Measurements from ENCODE around the gene NABP2. TPM values are rescaled to one million over a fixed set of nuclear protein-coding genes. Genes with fewer than 3 reads are reported as not detected.

NABP2 gene
- total and polyA plus RNA-seq, 2 experiments from 2014 or later = 29.9 to 40.1 TPM

- H3K27ac ChIP-seq = no peak overlapping the region
- in situ Hi-C loops (cut with MboI) = no loop called here
- no peak for DNase-seq
These were observed 25.3 kb upstream of the NABP2 start for GRCh38 chr12:56198836-56199235.

GRCh38 chr12:56202366-56202765 is 21.8 kb upstream of the NABP2 start:
- Histone ChIP-seq H3K9me3 (ENCODE audit: low read depth) (no peaks in the 10 kb centered on the region), H4K20me1 (ENCODE audit: insufficient read depth) (no peaks in the 10 kb centered on the region), H2AFZ (no peak overlapping the region), H3K4me3 (no peak overlapping the region), H3K4me1 (ENCODE audit: insufficient read depth) (peaks cover 15% of the 10 kb centered on the region), H3K4me2 (ENCODE audit: unreplicated experiment) (no peak overlapping the region), H3K27ac (no peak overlapping the region), H3K9ac (no peak overlapping the region), H3K36me3 (ENCODE audit: low read depth) (peaks cover 31% of the 10 kb centered on the region), H3K79me2 (ENCODE audit: insufficient read depth) (0 out of 2 replicates have a peak, but pooled peaks cover 5% of the 10 kb centered on the region), H3K27me3 (replicated peaks; ENCODE audit: insufficient read depth) (no peaks in the 10 kb centered on the region), H3F3A (ENCODE audit: insufficient read depth) (peaks cover 43% of the 10 kb centered on the region), H3K9me2 (ENCODE audit: insufficient read depth) (no peaks in the 10 kb centered on the region)
- DNase-seq = no peak
- in situ Hi-C loops (cut with MboI) = no loop called here
- 57 to 62% methylated on average over 1 of the region's 1 CpG for WGBS, 2 experiments (ENCODE audit: low coverage in 1 of 2, low lambda C conversion rate in 2 of 2, missing lambda C conversion rate in 2 of 2)
- no peak for TF ChIP-seq EZH2phosphoT487 (IDR thresholded peaks at IDR 0.05; ENCODE audit: insufficient read depth, low read depth)
- TF ChIP-seq EZH2 (IDR thresholded peaks at IDR 0.05; ENCODE audit: insufficient read depth, poor library complexity, severe bottlenecking) = no peak

More at GRCh38 chr12:56198836-56199235, 25.3 kb upstream of the NABP2 start:
- no peaks in the 10 kb centered on the region for H3K79me2 ChIP-seq (ENCODE audit: insufficient read depth)
- 0 out of 2 replicates have a peak, but pooled peaks cover 1% of the 10 kb centered on the region for H3K36me3 ChIP-seq (ENCODE audit: low read depth)
- H3K9ac ChIP-seq = no peak overlapping the region
- WGBS, 2 experiments (ENCODE audit: low coverage in 1 of 2, low lambda C conversion rate in 2 of 2, missing lambda C conversion rate in 2 of 2) = 20 to 29% methylated on average over 1 of the region's 1 CpG
- H4K20me1 ChIP-seq (ENCODE audit: insufficient read depth) = no peaks in the 10 kb centered on the region
- H3K4me1 ChIP-seq (ENCODE audit: insufficient read depth) = peaks cover 13% of the 10 kb centered on the region
- no peak overlapping the region for H3K4me2 ChIP-seq (ENCODE audit: unreplicated experiment)
- no peaks in the 10 kb centered on the region for H3K27me3 ChIP-seq (replicated peaks; ENCODE audit: insufficient read depth)
- H2AFZ ChIP-seq = no peak overlapping the region
- TF ChIP-seq EZH2 (IDR thresholded peaks at IDR 0.05; ENCODE audit: insufficient read depth, poor library complexity, severe bottlenecking) (no peak), EZH2phosphoT487 (IDR thresholded peaks at IDR 0.05; ENCODE audit: insufficient read depth, low read depth) (no peak)
- no peaks in the 10 kb centered on the region for H3K9me3 ChIP-seq (ENCODE audit: low read depth)
- H3K4me3 ChIP-seq = no peak overlapping the region
- H3F3A ChIP-seq (ENCODE audit: insufficient read depth) = peaks cover 47% of the 10 kb centered on the region
- H3K9me2 ChIP-seq (ENCODE audit: insufficient read depth) = no peaks in the 10 kb centered on the region

DNA sequence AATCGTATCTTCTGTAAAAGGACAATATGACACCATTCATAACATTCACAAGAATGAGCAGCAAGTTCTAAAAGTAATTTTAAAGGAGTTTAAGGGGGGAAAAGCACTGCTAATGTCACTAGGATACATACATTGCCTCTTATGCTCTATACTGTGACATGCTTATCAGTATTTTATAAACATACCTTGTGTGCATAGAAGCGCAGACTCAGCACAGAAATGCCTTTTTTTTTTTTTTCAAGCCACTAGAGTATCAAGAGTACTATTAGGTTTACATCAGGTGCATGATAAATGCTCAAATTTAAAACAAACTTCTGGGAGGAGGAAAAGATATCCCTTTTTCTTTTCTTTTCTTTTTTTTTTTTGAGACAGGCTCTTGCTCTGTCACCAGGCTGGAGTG is 21.3 kb upstream of the NABP2 start:
- Histone ChIP-seq H3K79me2 (ENCODE audit: insufficient read depth) (0 out of 2 replicates have a peak, but pooled peaks cover 5% of the 10 kb centered on the region), H3K27me3 (replicated peaks; ENCODE audit: insufficient read depth) (no peaks in the 10 kb centered on the region), H3K36me3 (ENCODE audit: low read depth) (peaks cover 36% of the 10 kb centered on the region), H3K9ac (no peak overlapping the region), H3K9me3 (ENCODE audit: low read depth) (no peaks in the 10 kb centered on the region), H3K4me2 (ENCODE audit: unreplicated experiment) (no peak overlapping the region), H3K27ac (no peak overlapping the region), H3K9me2 (ENCODE audit: insufficient read depth) (no peaks in the 10 kb centered on the region), H4K20me1 (ENCODE audit: insufficient read depth) (no peaks in the 10 kb centered on the region), H3K4me3 (no peak overlapping the region), H3F3A (ENCODE audit: insufficient read depth) (peaks cover 43% of the 10 kb centered on the region), H2AFZ (no peak overlapping the region), H3K4me1 (ENCODE audit: insufficient read depth) (peaks cover 17% of the 10 kb centered on the region)
- 51 to 54% methylated on average over 2 of the region's 2 CpGs for WGBS, 2 experiments (ENCODE audit: low coverage in 1 of 2, low lambda C conversion rate in 2 of 2, missing lambda C conversion rate in 2 of 2)
- DNase-seq = no peak
- TF ChIP-seq EZH2phosphoT487 (IDR thresholded peaks at IDR 0.05; ENCODE audit: insufficient read depth, low read depth) = no peak
- TF ChIP-seq EZH2 (IDR thresholded peaks at IDR 0.05; ENCODE audit: insufficient read depth, poor library complexity, severe bottlenecking) = no peak
- in situ Hi-C loops (cut with MboI) = no loop called here

DNA sequence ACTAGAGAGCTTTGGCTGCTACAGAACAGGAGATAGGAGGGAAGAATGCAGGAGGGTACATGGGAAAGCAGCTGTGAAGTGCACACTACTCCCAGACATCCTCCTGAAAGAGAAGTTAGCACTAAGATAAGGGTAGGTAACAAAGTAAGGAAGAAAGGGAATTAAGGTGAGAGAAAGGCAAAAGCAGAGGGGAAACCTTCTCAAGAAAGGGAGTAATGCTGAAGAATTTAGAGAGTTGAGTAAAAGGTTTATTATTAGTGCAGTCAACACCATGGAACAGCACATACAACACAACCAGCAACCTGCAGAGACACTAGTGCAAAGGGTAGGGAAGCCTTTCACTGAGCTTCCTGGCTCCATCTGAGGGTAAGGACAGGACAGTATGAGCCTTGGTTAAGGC is 19.9 kb upstream of the NABP2 start:
- Histone ChIP-seq H2AFZ (no peak overlapping the region), H3K4me1 (ENCODE audit: insufficient read depth) (peaks cover 8% of the 10 kb centered on the region), H3K9me3 (ENCODE audit: low read depth) (no peaks in the 10 kb centered on the region), H3F3A (ENCODE audit: insufficient read depth) (peaks cover 43% of the 10 kb centered on the region), H3K9me2 (ENCODE audit: insufficient read depth) (no peaks in the 10 kb centered on the region), H3K4me2 (ENCODE audit: unreplicated experiment) (no peak overlapping the region), H3K27ac (no peak overlapping the region), H3K36me3 (ENCODE audit: low read depth) (peaks cover 43% of the 10 kb centered on the region), H3K4me3 (no peak overlapping the region), H3K79me2 (ENCODE audit: insufficient read depth) (0 out of 2 replicates have a peak, but pooled peaks cover 5% of the 10 kb centered on the region), H3K27me3 (replicated peaks; ENCODE audit: insufficient read depth) (no peaks in the 10 kb centered on the region), H3K9ac (no peak overlapping the region), H4K20me1 (ENCODE audit: insufficient read depth) (no peaks in the 10 kb centered on the region)
- no peak for TF ChIP-seq EZH2phosphoT487 (IDR thresholded peaks at IDR 0.05; ENCODE audit: insufficient read depth, low read depth)
- no peak for TF ChIP-seq EZH2 (IDR thresholded peaks at IDR 0.05; ENCODE audit: insufficient read depth, poor library complexity, severe bottlenecking)
- DNase-seq = no peak
- in situ Hi-C loops (cut with MboI) = no loop called here

DNA sequence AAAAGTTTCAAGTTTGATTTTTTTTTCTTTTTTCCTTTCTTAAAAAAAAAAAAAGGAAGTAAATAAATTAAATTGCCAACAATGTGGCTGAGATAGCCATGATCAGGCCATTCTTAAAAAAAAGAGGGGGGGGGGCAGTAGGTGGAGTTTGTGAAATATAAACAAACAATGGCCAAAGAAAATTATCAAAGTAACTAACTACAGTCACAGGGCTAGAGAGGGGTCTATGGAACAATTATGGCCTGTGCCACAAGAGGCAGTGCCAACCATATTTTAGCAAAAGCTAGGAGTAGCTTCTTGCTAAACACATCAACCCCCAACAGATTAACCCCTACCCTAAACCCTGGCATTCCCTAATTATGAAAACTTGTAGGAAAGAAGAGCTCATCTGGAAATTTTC is 18.7 kb upstream of the NABP2 start:
- Histone ChIP-seq H3K9ac (no peak overlapping the region), H3K4me3 (no peak overlapping the region), H3K79me2 (ENCODE audit: insufficient read depth) (0 out of 2 replicates have a peak, but pooled peaks cover 5% of the 10 kb centered on the region), H3K36me3 (ENCODE audit: low read depth) (peaks cover 53% of the 10 kb centered on the region), H2AFZ (no peak overlapping the region), H3F3A (ENCODE audit: insufficient read depth) (peaks cover 47% of the 10 kb centered on the region), H3K27me3 (replicated peaks; ENCODE audit: insufficient read depth) (no peaks in the 10 kb centered on the region), H4K20me1 (ENCODE audit: insufficient read depth) (no peaks in the 10 kb centered on the region), H3K9me3 (ENCODE audit: low read depth) (no peaks in the 10 kb centered on the region), H3K9me2 (ENCODE audit: insufficient read depth) (no peaks in the 10 kb centered on the region), H3K4me2 (ENCODE audit: unreplicated experiment) (no peak overlapping the region), H3K27ac (no peak overlapping the region), H3K4me1 (ENCODE audit: insufficient read depth) (peaks cover 8% of the 10 kb centered on the region)
- in situ Hi-C loops (cut with MboI) = no loop called here
- DNase-seq = no peak
- TF ChIP-seq EZH2phosphoT487 (IDR thresholded peaks at IDR 0.05; ENCODE audit: insufficient read depth, low read depth) = no peak
- TF ChIP-seq EZH2 (IDR thresholded peaks at IDR 0.05; ENCODE audit: insufficient read depth, poor library complexity, severe bottlenecking) = no peak
